ENCODE data around the gene SRSF10.
A peak's percentile ranks its signal among the peaks of the same experiment; 100 is the strongest.

Gene SRSF10

DNA sequence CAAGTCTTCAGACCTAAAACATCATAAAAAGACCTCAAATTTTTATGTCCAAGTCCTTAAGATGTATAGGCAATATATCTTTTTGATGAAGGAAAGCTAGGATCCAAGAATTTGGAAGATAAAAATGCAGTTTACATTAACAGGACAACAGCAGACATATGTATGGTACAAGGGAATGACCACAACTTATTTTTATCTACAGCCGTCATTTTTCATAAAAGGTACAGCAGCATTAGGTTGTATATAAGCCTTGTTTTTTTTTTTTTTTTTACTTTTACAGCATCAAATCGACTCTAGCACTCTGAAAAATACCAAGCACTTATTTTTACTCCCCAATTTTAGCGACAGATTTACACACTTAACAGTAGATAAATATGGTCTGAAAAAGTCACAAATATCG is 1.3 kb downstream of the SRSF10 start:
- DNase-seq (ENCODE audit: low read depth in 2 of 2): no peak
- peak overlapping the region; percentile 93 to 97 for H3K4me3 ChIP-seq (replicated peaks in 1 of 2; ENCODE audit: low read depth in 2 of 2, low read length in 2 of 2)
- TF ChIP-seq, protein P1, sequence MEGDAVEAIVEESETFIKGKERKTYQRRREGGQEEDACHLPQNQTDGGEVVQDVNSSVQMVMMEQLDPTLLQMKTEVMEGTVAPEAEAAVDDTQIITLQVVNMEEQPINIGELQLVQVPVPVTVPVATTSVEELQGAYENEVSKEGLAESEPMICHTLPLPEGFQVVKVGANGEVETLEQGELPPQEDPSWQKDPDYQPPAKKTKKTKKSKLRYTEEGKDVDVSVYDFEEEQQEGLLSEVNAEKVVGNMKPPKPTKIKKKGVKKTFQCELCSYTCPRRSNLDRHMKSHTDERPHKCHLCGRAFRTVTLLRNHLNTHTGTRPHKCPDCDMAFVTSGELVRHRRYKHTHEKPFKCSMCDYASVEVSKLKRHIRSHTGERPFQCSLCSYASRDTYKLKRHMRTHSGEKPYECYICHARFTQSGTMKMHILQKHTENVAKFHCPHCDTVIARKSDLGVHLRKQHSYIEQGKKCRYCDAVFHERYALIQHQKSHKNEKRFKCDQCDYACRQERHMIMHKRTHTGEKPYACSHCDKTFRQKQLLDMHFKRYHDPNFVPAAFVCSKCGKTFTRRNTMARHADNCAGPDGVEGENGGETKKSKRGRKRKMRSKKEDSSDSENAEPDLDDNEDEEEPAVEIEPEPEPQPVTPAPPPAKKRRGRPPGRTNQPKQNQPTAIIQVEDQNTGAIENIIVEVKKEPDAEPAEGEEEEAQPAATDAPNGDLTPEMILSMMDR (IDR thresholded peaks at IDR 0.05; ENCODE audit: low read depth, low read length): no peak

DNA sequence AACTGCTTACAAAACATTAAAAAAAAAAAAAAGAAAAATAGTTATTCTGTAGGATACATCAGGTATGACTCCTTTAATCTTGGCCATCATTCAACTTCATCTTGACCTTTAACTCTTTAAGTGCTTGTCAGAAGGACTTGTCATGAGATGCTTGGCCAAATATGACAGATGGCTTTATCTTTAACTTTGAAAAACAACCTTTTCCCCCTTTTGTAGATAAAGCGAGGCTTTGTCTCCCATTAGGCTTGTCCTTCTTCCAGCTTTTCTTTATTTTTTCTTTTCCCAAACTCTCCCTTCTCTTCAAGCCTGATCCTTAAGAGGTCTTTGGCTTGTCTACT is 2.3 kb downstream of the SRSF10 start:
- no peak for DNase-seq (ENCODE audit: low read depth in 2 of 2)

DNA sequence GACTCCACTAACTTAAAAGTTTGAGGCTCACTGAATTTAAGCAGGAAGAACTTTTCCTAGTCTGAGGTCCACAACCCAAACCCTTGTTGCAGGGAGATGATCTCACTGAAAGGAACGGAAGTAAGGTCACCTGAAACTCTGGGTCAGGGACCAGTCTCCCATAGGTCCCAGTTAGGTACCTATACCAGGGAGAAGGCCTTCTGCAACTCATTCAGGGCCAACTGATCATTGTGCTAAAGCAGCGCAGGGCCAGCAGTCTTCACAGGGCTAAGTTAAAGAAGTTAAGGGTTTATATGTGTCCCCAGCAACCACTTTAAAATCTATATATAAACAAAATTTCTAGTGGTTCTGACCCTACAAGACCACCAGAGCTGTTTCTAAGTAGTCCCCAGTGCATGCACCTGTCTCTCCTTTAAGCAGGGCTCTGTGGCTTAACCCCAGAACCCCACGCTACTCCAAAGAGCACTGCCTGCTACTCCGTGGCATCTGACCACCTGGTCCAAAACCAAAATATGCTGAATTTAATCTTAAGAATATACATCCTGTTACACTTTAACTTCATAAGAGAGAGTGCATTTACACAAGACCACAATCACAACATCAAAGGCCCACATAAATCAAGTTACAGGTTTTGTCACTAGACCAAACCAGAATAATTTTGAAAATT is 2.8 kb downstream of the SRSF10 start:
- TF ChIP-seq, protein P1 (IDR thresholded peaks at IDR 0.05; ENCODE audit: low read depth, low read length): no peak
- DNase-seq (ENCODE audit: low read depth in 2 of 2): no peak
- no peak overlapping the region for H3K4me3 ChIP-seq (replicated peaks in 1 of 2; ENCODE audit: low read depth in 2 of 2, low read length in 2 of 2)

More for the DNA sequence above, 2.3 kb downstream of the SRSF10 start:
- TF ChIP-seq, protein P1 (IDR thresholded peaks at IDR 0.05; ENCODE audit: low read depth, low read length): no peak
- H3K4me3 ChIP-seq (replicated peaks in 1 of 2; ENCODE audit: low read depth in 2 of 2, low read length in 2 of 2): peak overlapping the region; percentile 6 to 97

DNA sequence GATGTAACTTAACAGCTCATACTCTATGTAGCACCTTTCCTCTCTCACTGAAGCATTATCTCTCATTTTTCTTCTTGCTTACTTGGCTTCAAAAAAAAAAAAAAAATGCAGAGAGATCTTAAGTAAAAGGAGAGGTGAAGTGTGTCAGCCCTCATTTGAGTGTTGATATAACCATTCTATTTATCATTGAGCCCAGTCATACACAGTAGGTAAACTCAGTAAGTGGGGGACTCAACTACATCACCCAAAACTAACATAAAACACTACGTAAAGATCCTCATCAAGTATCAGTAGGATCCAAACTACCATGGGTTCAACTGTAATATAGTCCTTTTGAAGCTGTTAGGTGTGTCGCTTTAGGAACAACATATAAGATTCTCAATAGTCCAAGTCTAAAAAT is 12.3 kb downstream of the SRSF10 start:
- no peak overlapping the region for H3K4me3 ChIP-seq (replicated peaks in 1 of 2; ENCODE audit: low read depth in 2 of 2, low read length in 2 of 2)
- TF ChIP-seq, protein P1 (IDR thresholded peaks at IDR 0.05; ENCODE audit: low read depth, low read length): no peak
- no peak for DNase-seq (ENCODE audit: low read depth in 2 of 2)

DNA sequence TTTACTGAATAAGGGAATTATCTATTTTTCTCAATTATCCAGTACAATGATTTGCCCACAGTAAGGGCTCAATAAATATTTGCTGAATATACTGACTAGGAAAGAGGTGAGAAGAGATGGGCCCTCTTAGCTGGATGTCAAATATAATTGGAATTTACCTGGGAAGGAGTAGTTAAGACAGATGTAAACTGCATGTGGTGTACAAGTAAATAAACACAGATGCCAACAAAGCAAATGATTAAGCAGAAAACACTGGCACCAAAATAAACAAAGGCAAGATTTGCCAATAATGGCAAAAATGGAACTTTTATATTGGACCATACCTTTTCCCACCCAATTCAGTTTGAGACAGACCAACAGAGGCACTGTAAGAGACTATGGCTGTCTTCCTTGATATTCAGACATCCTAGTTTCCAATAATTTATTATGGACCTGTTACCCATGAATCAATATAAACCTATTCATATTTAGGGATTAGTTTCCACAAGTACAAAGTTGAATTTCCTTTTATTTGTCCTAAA is 13.1 kb downstream of the SRSF10 start:
- DNase-seq (ENCODE audit: low read depth in 2 of 2): no peak

DNA sequence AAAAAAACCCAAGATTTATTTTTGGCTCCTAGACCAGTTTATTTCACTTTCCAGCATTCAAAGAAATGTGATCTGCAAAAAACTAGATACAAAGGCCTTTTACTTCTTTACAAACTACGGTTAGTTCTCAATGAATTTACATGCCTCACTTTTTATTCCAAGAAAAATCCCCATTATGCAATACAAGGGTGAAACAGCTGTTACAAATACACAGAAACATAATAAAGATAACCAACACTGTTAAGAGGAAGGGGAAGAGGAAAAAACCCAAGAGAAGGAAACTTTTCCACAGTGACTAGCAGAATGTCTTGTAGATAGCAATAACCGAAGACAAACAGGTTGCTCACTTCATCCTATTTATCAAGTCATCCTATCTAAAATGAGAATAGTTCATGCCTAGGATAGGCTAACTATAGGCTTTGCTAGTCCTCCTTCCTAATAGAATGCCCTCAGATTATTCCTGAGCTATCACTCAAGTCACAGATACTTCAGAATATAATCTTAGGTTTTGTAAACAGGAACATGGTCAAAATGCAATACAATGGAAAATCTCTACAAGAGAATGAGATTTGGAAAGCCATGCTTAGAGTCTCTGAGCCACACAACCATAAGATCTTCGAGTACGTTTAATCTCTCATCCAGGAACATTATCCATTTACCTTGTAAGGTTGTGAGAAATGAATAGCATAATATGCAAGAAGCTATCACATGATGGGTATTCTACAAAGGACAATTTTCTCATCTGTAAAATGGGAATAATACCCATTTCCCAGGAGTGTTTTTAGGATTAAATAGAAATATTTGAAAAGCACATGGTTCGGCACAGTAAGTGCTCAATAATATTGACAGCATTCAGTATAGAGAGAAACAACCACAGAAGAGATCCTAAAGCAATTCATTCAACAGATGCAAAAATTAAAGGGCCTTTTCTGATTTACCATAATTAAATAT is 15.1 kb downstream of the SRSF10 start:
- H3K4me3 ChIP-seq (replicated peaks in 1 of 2; ENCODE audit: low read depth in 2 of 2, low read length in 2 of 2): no peak overlapping the region
- DNase-seq (ENCODE audit: low read depth in 2 of 2): peak; percentile 48 to 68
- TF ChIP-seq, protein P1 (IDR thresholded peaks at IDR 0.05; ENCODE audit: low read depth, low read length): no peak

More for the DNA sequence above, 13.1 kb downstream of the SRSF10 start:
- TF ChIP-seq, protein P1 (IDR thresholded peaks at IDR 0.05; ENCODE audit: low read depth, low read length): no peak
- H3K4me3 ChIP-seq (replicated peaks in 1 of 2; ENCODE audit: low read depth in 2 of 2, low read length in 2 of 2): no peak overlapping the region

All from cardiac fibroblast (primary cell).